GM21367 (cell line): ENCODE measurements around the gene GPS1.

Source experiments
- ATAC-seq: cut with Tn5 transposase; IDR thresholded peaks from one replicate; pipeline ENCODE4 v1.9.1; 2021; ENCODE audit not compliant: unreplicated experiment

The GPS1 gene

GRCh38 chr17:82076018-82076784 lies 24.5 kb downstream of the GPS1 start:
- ATAC-seq: no peak

- no peak for ATAC-seq
These were observed 25.3 kb downstream of the GPS1 start for GRCh38 chr17:82076785-82077591.

GRCh38 chr17:82077617-82078358 lies 26.1 kb downstream of the GPS1 start:
- ATAC-seq: no peak

GRCh38 chr17:82078433-82078832 lies 26.7 kb downstream of the GPS1 start:
- ATAC-seq: no peak

GRCh38 chr17:82079001-82079677 lies 27.4 kb downstream of the GPS1 start:
- ATAC-seq: no peak

- ATAC-seq: no peak
These were observed 28.5 kb downstream of the GPS1 start for GRCh38 chr17:82080048-82080788.

GRCh38 chr17:82080789-82081464 lies 29.2 kb downstream of the GPS1 start:
- no peak for ATAC-seq

- no peak for ATAC-seq
These were observed 29.8 kb downstream of the GPS1 start for GRCh38 chr17:82081546-82081945.

GRCh38 chr17:82081966-82082365 lies 30.3 kb downstream of the GPS1 start:
- no peak for ATAC-seq

GRCh38 chr17:82082456-82082855 lies 30.8 kb downstream of the GPS1 start:
- no peak for ATAC-seq

- no peak for ATAC-seq
These were observed 31.3 kb downstream of the GPS1 start for GRCh38 chr17:82083009-82083408.

- no peak for ATAC-seq
These were observed 32.0 kb downstream of the GPS1 start for GRCh38 chr17:82083533-82084359.

- no peak for ATAC-seq
These were observed 32.8 kb downstream of the GPS1 start for GRCh38 chr17:82084373-82085030.

- ATAC-seq: no peak
These were observed 33.5 kb downstream of the GPS1 start for GRCh38 chr17:82085031-82085861.

GRCh38 chr17:82085931-82086764 lies 34.5 kb downstream of the GPS1 start:
- no peak for ATAC-seq
